H7 (cell line): Measurements from ENCODE around the gene PRKAR1B. TPM values are rescaled to one million over a fixed set of nuclear protein-coding genes. Genes with fewer than 3 reads are reported as not detected.

Source experiments
- DNase-seq: peaks from one replicate; pipeline ENCODE4 v3.0.0; 2012
- H3K27me3 ChIP-seq: 2 replicates; pipeline ENCODE4 v1.6.0; 2011; ENCODE audit warnings: mild to moderate bottlenecking, low read length; ENCODE audit not compliant: control insufficient read depth, insufficient read depth
- H3K36me3 ChIP-seq: replicated peaks from 2 replicates; pipeline ENCODE4 v1.5.1; 2011; ENCODE audit warnings: low read length; ENCODE audit not compliant: control insufficient read depth, insufficient read depth
- H3K4me3 ChIP-seq: 2 replicates; pipeline ENCODE4 v1.5.1; 2011; ENCODE audit warnings: low read depth, mild to moderate bottlenecking, control low read depth, low read length, moderate library complexity; ENCODE audit not compliant: insufficient read depth
- total RNA-seq: library from RNA; depleted of rRNA; stranded (reverse); fragments of >200 nt; shearing (Covaris generic); gene quantifications from 2 replicates; pipeline ENCODE4 v1.2.3, GENCODE V29; 2014

The PRKAR1B gene
- total RNA-seq, 1 experiment from 2014 or later, result 32.4 TPM

GRCh38 chr7:525740-526139, 201.3 kb downstream of the PRKAR1B start:
- no peak for DNase-seq
- Histone ChIP-seq H3K36me3 (no peaks in the 10 kb centered on the region), H3K4me3 (no peak overlapping the region), H3K27me3 (peaks cover 31% of the 10 kb centered on the region)

GRCh38 chr7:524800-525199, 202.3 kb downstream of the PRKAR1B start:
- Histone ChIP-seq H3K27me3 (peaks cover 36% of the 10 kb centered on the region), H3K36me3 (no peaks in the 10 kb centered on the region), H3K4me3 (no peak overlapping the region)
- no peak for DNase-seq

GRCh38 chr7:523347-524336, 203.4 kb downstream of the PRKAR1B start:
- Histone ChIP-seq H3K36me3 (no peaks in the 10 kb centered on the region), H3K27me3 (peaks cover 36% of the 10 kb centered on the region), H3K4me3 (no peak overlapping the region)
- DNase-seq, result no peak

- peak overlapping the region; percentile 83; the same call in 1 of the 2 replicates for H3K4me3 ChIP-seq
- no peak for DNase-seq
- H3K27me3 ChIP-seq, result peaks cover 36% of the 10 kb centered on the region
- no peaks in the 10 kb centered on the region for H3K36me3 ChIP-seq
Observed at GRCh38 chr7:522951-523314, 204.1 kb downstream of the PRKAR1B start.

- Histone ChIP-seq H3K27me3 (peaks cover 38% of the 10 kb centered on the region), H3K36me3 (no peaks in the 10 kb centered on the region), H3K4me3 (peak overlapping the region; percentile 83)
- peak; percentile 89 for DNase-seq
Observed at GRCh38 chr7:522071-522950, 204.8 kb downstream of the PRKAR1B start.

GRCh38 chr7:521221-522070, 205.6 kb downstream of the PRKAR1B start:
- Histone ChIP-seq H3K4me3 (peak overlapping the region; percentile 83), H3K36me3 (no peaks in the 10 kb centered on the region), H3K27me3 (peaks cover 45% of the 10 kb centered on the region)
- DNase-seq, result peak; percentile 84

- peak; percentile 87 for DNase-seq
- Histone ChIP-seq H3K4me3 (peak overlapping the region; percentile 83), H3K27me3 (peaks cover 45% of the 10 kb centered on the region), H3K36me3 (no peaks in the 10 kb centered on the region)
Observed at GRCh38 chr7:520503-521161, 206.4 kb downstream of the PRKAR1B start.

GRCh38 chr7:519484-520390, 207.3 kb downstream of the PRKAR1B start, which contains the start of gene PDGFA:
TSS of gene PDGFA (minus strand) at chr7:519846. CDS start at chr7:519001, 845 bp downstream.
- H3K4me3 ChIP-seq, result peak within 1 kb of the TSS; percentile 83
- H3K36me3 ChIP-seq, result no peaks in the 10 kb centered on the region
- peaks cover 45% of the 10 kb centered on the region for H3K27me3 ChIP-seq
- peak; percentile 96 for DNase-seq

- Histone ChIP-seq H3K4me3 (peak overlapping the region; percentile 83), H3K27me3 (peaks cover 44% of the 10 kb centered on the region), H3K36me3 (no peaks in the 10 kb centered on the region)
- peak; percentile 90 for DNase-seq
Observed at GRCh38 chr7:518630-519483, 208.2 kb downstream of the PRKAR1B start.

- Histone ChIP-seq H3K27me3 (peaks cover 36% of the 10 kb centered on the region), H3K36me3 (no peaks in the 10 kb centered on the region), H3K4me3 (peak overlapping the region; percentile 83)
- peak; percentile 92 for DNase-seq
Observed at GRCh38 chr7:517774-518629, 209.1 kb downstream of the PRKAR1B start.

- DNase-seq, result peak; percentile 83
- no peaks in the 10 kb centered on the region for H3K36me3 ChIP-seq
- H3K4me3 ChIP-seq, result peak overlapping the region; percentile 83
- H3K27me3 ChIP-seq, result peaks cover 24% of the 10 kb centered on the region
Observed at GRCh38 chr7:516606-517456, 210.2 kb downstream of the PRKAR1B start.
